Measurements from ENCODE around the gene UAP1L1.

GRCh38 chr9:137073992-137074399 lies 3.3 kb upstream of the UAP1L1 start:
- TF ChIP-seq POLR2A (IDR thresholded peaks at IDR 0.05) = no peak
- no peak for TF ChIP-seq CTCF (IDR thresholded peaks at IDR 0.05)
